ENCODE measurements around the gene MS4A3.

- TF ChIP-seq POLR2AphosphoS5 (IDR thresholded peaks at IDR 0.05), result no peak
- TF ChIP-seq EP300 (IDR thresholded peaks at IDR 0.05), result no peak
- TF ChIP-seq CTCF (IDR thresholded peaks at IDR 0.05), result no peak
Measured at GRCh38 chr11:60078745-60079144, 22.3 kb downstream of the MS4A3 start.
